NB4 (cell line): ENCODE results near the gene FICD.

Experiments
- POLR2A ChIP-seq: IDR thresholded peaks from 2 replicates; pipeline ENCODE4 v1.6.1; 2011; ENCODE audit warnings: mild to moderate bottlenecking; ENCODE audit not compliant: insufficient read length; ENCODE audit errors: extremely low read depth
- TF ChIP-seq, protein P1 (sequence below): IDR thresholded peaks from one replicate; pipeline ENCODE4 v1.5.1; 2012; ENCODE audit warnings: low read depth, low read length

DNA sequence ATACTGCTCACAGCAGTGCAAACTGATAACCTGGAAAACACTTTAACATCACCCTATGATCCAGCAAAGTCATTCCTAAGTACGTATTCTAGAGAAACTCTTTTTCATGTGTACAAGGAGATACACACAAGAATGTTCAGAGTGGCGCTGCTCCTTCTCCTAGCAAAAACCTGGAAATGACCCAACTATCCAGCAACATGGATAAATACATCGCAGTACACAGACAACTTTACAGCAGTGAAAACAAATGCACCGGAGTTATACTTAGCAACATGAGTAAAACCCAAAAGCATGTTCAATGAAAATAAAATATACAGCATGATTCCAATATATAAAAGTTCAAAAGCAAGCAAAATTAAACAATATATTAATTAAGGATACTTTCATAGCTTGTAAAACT lies 27.2 kb downstream of the FICD start:
- TF ChIP-seq, protein P1, sequence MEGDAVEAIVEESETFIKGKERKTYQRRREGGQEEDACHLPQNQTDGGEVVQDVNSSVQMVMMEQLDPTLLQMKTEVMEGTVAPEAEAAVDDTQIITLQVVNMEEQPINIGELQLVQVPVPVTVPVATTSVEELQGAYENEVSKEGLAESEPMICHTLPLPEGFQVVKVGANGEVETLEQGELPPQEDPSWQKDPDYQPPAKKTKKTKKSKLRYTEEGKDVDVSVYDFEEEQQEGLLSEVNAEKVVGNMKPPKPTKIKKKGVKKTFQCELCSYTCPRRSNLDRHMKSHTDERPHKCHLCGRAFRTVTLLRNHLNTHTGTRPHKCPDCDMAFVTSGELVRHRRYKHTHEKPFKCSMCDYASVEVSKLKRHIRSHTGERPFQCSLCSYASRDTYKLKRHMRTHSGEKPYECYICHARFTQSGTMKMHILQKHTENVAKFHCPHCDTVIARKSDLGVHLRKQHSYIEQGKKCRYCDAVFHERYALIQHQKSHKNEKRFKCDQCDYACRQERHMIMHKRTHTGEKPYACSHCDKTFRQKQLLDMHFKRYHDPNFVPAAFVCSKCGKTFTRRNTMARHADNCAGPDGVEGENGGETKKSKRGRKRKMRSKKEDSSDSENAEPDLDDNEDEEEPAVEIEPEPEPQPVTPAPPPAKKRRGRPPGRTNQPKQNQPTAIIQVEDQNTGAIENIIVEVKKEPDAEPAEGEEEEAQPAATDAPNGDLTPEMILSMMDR: no peak
- no peak for TF ChIP-seq POLR2A
